ENCODE data around the gene GNB1.

GRCh38 chr1:1760345-1760650 is 130.6 kb downstream of the GNB1 start:
- TF ChIP-seq, protein P1, sequence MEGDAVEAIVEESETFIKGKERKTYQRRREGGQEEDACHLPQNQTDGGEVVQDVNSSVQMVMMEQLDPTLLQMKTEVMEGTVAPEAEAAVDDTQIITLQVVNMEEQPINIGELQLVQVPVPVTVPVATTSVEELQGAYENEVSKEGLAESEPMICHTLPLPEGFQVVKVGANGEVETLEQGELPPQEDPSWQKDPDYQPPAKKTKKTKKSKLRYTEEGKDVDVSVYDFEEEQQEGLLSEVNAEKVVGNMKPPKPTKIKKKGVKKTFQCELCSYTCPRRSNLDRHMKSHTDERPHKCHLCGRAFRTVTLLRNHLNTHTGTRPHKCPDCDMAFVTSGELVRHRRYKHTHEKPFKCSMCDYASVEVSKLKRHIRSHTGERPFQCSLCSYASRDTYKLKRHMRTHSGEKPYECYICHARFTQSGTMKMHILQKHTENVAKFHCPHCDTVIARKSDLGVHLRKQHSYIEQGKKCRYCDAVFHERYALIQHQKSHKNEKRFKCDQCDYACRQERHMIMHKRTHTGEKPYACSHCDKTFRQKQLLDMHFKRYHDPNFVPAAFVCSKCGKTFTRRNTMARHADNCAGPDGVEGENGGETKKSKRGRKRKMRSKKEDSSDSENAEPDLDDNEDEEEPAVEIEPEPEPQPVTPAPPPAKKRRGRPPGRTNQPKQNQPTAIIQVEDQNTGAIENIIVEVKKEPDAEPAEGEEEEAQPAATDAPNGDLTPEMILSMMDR (IDR thresholded peaks at IDR 0.05): no peak
- TF ChIP-seq POLR2A (IDR thresholded peaks at IDR 0.05): no peak

All from testis (tissue), 2 donors.